ENCODE data around the gene PKN2.

PKN2 gene

GRCh38 chr1:88673446-88673845 lies 10.6 kb upstream of the PKN2 start:
- Histone ChIP-seq H3K27ac (ENCODE audit: poor library complexity, severe bottlenecking) (no peak overlapping the region), H3K4me3 (ENCODE audit: severe bottlenecking) (no peak overlapping the region), H3K27me3 (ENCODE audit: insufficient read depth, poor library complexity, severe bottlenecking) (no peaks in the 10 kb centered on the region), H3K9me3 (ENCODE audit: severe bottlenecking) (no peaks in the 10 kb centered on the region), H3K4me1 (ENCODE audit: insufficient read depth, poor library complexity, severe bottlenecking) (no peaks in the 10 kb centered on the region), H3K36me3 (ENCODE audit: low read depth) (no peaks in the 10 kb centered on the region)
- ATAC-seq (ENCODE audit: low read depth) (no peak), DNase-seq (ENCODE audit: low spot score) (no peak)
- TF ChIP-seq CTCF (IDR thresholded peaks at IDR 0.05; ENCODE audit: poor library complexity, severe bottlenecking), result no peak

- Histone ChIP-seq H3K27me3 (ENCODE audit: insufficient read depth, poor library complexity, severe bottlenecking) (no peaks in the 10 kb centered on the region), H3K4me1 (ENCODE audit: insufficient read depth, poor library complexity, severe bottlenecking) (peaks cover 4% of the 10 kb centered on the region), H3K27ac (ENCODE audit: poor library complexity, severe bottlenecking) (no peak overlapping the region), H3K4me3 (ENCODE audit: severe bottlenecking) (no peak overlapping the region), H3K9me3 (ENCODE audit: severe bottlenecking) (no peaks in the 10 kb centered on the region), H3K36me3 (ENCODE audit: low read depth) (no peaks in the 10 kb centered on the region)
- DNase-seq (ENCODE audit: low spot score) (no peak), ATAC-seq (ENCODE audit: low read depth) (no peak)
- no peak for TF ChIP-seq CTCF (IDR thresholded peaks at IDR 0.05; ENCODE audit: poor library complexity, severe bottlenecking)
These were observed 5.7 kb upstream of the PKN2 start for GRCh38 chr1:88678405-88678804.

GRCh38 chr1:88680471-88680870 lies 3.6 kb upstream of the PKN2 start:
- Histone ChIP-seq H3K27ac (ENCODE audit: poor library complexity, severe bottlenecking) (no peak overlapping the region), H3K27me3 (ENCODE audit: insufficient read depth, poor library complexity, severe bottlenecking) (no peaks in the 10 kb centered on the region), H3K9me3 (ENCODE audit: severe bottlenecking) (no peaks in the 10 kb centered on the region), H3K4me3 (ENCODE audit: severe bottlenecking) (no peak overlapping the region), H3K36me3 (ENCODE audit: low read depth) (no peaks in the 10 kb centered on the region; the same call in 1 of the 2 replicates), H3K4me1 (ENCODE audit: insufficient read depth, poor library complexity, severe bottlenecking) (peaks cover 6% of the 10 kb centered on the region)
- DNase-seq (ENCODE audit: low spot score), result no peak
- ATAC-seq (ENCODE audit: low read depth), result no peak
- no peak for TF ChIP-seq CTCF (IDR thresholded peaks at IDR 0.05; ENCODE audit: poor library complexity, severe bottlenecking)

- DNase-seq (ENCODE audit: low spot score) (no peak), ATAC-seq (ENCODE audit: low read depth) (no peak)
- no peak for TF ChIP-seq CTCF (IDR thresholded peaks at IDR 0.05; ENCODE audit: poor library complexity, severe bottlenecking)
These were observed 3.0 kb upstream of the PKN2 start for GRCh38 chr1:88680911-88681622.

More at GRCh38 chr1:88680911-88681622, 3.0 kb upstream of the PKN2 start:
- Histone ChIP-seq H3K4me1 (ENCODE audit: insufficient read depth, poor library complexity, severe bottlenecking) (peaks cover 12% of the 10 kb centered on the region), H3K27me3 (ENCODE audit: insufficient read depth, poor library complexity, severe bottlenecking) (no peaks in the 10 kb centered on the region), H3K4me3 (ENCODE audit: severe bottlenecking) (no peak overlapping the region), H3K36me3 (ENCODE audit: low read depth) (no peaks in the 10 kb centered on the region; the same call in 1 of the 2 replicates), H3K9me3 (ENCODE audit: severe bottlenecking) (no peaks in the 10 kb centered on the region), H3K27ac (ENCODE audit: poor library complexity, severe bottlenecking) (no peak overlapping the region)
